Hepatocyte (in vitro differentiated cells): Measurements from ENCODE around the gene PSEN1. TPM values are rescaled to one million over a fixed set of nuclear protein-coding genes. Genes with fewer than 3 reads are reported as not detected.

ENCODE experiments used
- DNase-seq: peaks from one replicate; pipeline ENCODE4 v3.0.0-alpha.2; 2016; ENCODE audit warnings: low spot score
- H2AFZ ChIP-seq: fragments of 200-600 bp; sonication (generic); 2 replicates; pipeline ENCODE4 v1.6.0; 2016; ENCODE audit warnings: antibody characterized with exemption, mild to moderate bottlenecking
- H3K27ac ChIP-seq: fragments of 200-600 bp; sonication (generic); 2 replicates; pipeline ENCODE4 v1.5.1; 2016; ENCODE audit warnings: mild to moderate bottlenecking
- H3K27me3 ChIP-seq: fragments of 200-600 bp; sonication (generic); 2 replicates; pipeline ENCODE4 v1.6.1; 2016
- H3K36me3 ChIP-seq: fragments of 200-600 bp; sonication (generic); replicated peaks from 2 replicates; pipeline ENCODE4 v1.5.1; 2016; ENCODE audit warnings: low read depth; ENCODE audit not compliant: insufficient read depth
- H3K4me1 ChIP-seq: fragments of 200-600 bp; sonication (generic); 2 replicates; pipeline ENCODE4 v1.5.1; 2016; ENCODE audit warnings: mild to moderate bottlenecking, moderate library complexity; ENCODE audit not compliant: insufficient read depth
- H3K4me2 ChIP-seq: fragments of 200-600 bp; sonication (generic); 2 replicates; pipeline ENCODE4 v1.6.0; 2016
- H3K4me3 ChIP-seq: fragments of 200-600 bp; sonication (generic); 2 replicates; pipeline ENCODE4 v1.5.1; 2016; ENCODE audit warnings: mild to moderate bottlenecking
- H3K79me2 ChIP-seq: fragments of 200-600 bp; sonication (generic); 2 replicates; pipeline ENCODE4 v1.6.0; 2017; ENCODE audit warnings: mild to moderate bottlenecking
- H3K9me2 ChIP-seq: fragments of 200-600 bp; sonication (generic); replicated peaks from 2 replicates; pipeline ENCODE4 v1.6.0; 2017; ENCODE audit warnings: mild to moderate bottlenecking; ENCODE audit not compliant: insufficient read depth
- H3K9me3 ChIP-seq: fragments of 200-600 bp; sonication (generic); 2 replicates; pipeline ENCODE4 v1.5.1; 2016; ENCODE audit warnings: low read depth, mild to moderate bottlenecking
- H4K20me1 ChIP-seq: fragments of 200-600 bp; sonication (generic); 2 replicates; pipeline ENCODE4 v1.6.0; 2016; ENCODE audit warnings: mild to moderate bottlenecking; ENCODE audit not compliant: insufficient read depth, poor library complexity, severe bottlenecking
- EZH2 ChIP-seq: fragments of 200-600 bp; sonication (generic); IDR thresholded peaks from 2 replicates; pipeline ENCODE4 v1.6.1; 2016; ENCODE audit warnings: antibody characterized with exemption, mild to moderate bottlenecking, borderline replicate concordance
- EZH2phosphoT487 ChIP-seq: fragments of 200-600 bp; sonication (generic); IDR thresholded peaks from one replicate; pipeline ENCODE4 v1.6.1; 2018; ENCODE audit warnings: antibody characterized with exemption, mild to moderate bottlenecking, low read depth, moderate library complexity; ENCODE audit not compliant: unreplicated experiment, severe bottlenecking
- WGBS: methylation state at CpG from one replicate; pipeline ENCODE4 v1.1.6; 2016; ENCODE audit warnings: low lambda C conversion rate; ENCODE audit errors: missing lambda C conversion rate; 5-methylcytosine and 5-hydroxymethylcytosine counted together
- polyA plus RNA-seq: library from polyadenylated mRNA; unstranded; fragments of >200 nt; fragmentation: Nextera tagmentation; extraction: Ambion mirVana; gene quantifications from 2 replicates; pipeline ENCODE4 v1.2.1, GENCODE V29; 2016
- total RNA-seq: library from RNA; depleted of rRNA; stranded (reverse); fragments of >200 nt; gene quantifications from 2 replicates; pipeline ENCODE4 v1.2.3, GENCODE V29; 2014
- TF ChIP-seq, protein P1 (sequence below): fragments of 200-600 bp; sonication (generic); IDR thresholded peaks from 2 replicates; pipeline ENCODE4 v1.5.1; 2016; ENCODE audit warnings: antibody characterized with exemption, mild to moderate bottlenecking; ENCODE audit not compliant: poor library complexity

The PSEN1 gene
- total and polyA plus RNA-seq, 2 experiments from 2014 or later: 65.6 to 71.6 TPM

DNA sequence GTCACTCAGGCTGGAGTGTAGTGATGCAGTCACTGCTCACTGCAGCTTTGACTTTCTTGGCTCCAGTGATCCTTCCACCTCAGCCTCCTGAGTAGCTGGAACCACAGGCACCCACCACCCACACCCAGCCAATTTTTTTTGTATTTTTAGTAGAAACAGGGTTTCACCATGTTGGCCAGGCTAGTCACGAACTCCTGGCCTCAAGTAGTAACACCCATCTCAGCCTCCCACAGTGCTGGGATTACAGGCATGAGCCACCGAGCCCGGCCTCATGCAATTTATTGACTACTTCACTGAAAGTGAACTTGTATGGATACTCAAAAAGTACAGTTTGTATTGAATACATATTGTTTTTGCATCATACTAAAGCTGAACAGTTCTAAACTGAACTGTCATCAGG, 9.1 kb downstream of the PSEN1 start:
- Histone ChIP-seq H3K4me1 (peaks cover 3% of the 10 kb centered on the region), H3K36me3 (no peaks in the 10 kb centered on the region), H3K4me2 (no peak overlapping the region), H3K79me2 (peaks cover 83% of the 10 kb centered on the region), H3K9me3 (no peaks in the 10 kb centered on the region), H3K27me3 (no peaks in the 10 kb centered on the region), H3K9me2 (no peaks in the 10 kb centered on the region), H4K20me1 (peaks cover 65% of the 10 kb centered on the region), H3K4me3 (no peak overlapping the region), H2AFZ (no peak overlapping the region), H3K27ac (no peak overlapping the region)
- no peak for DNase-seq
- WGBS: 100% methylated on average over 3 of the region's 3 CpGs
- TF ChIP-seq EZH2phosphoT487 (no peak), EZH2 (no peak)
- TF ChIP-seq, protein P1, sequence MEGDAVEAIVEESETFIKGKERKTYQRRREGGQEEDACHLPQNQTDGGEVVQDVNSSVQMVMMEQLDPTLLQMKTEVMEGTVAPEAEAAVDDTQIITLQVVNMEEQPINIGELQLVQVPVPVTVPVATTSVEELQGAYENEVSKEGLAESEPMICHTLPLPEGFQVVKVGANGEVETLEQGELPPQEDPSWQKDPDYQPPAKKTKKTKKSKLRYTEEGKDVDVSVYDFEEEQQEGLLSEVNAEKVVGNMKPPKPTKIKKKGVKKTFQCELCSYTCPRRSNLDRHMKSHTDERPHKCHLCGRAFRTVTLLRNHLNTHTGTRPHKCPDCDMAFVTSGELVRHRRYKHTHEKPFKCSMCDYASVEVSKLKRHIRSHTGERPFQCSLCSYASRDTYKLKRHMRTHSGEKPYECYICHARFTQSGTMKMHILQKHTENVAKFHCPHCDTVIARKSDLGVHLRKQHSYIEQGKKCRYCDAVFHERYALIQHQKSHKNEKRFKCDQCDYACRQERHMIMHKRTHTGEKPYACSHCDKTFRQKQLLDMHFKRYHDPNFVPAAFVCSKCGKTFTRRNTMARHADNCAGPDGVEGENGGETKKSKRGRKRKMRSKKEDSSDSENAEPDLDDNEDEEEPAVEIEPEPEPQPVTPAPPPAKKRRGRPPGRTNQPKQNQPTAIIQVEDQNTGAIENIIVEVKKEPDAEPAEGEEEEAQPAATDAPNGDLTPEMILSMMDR: no peak

DNA sequence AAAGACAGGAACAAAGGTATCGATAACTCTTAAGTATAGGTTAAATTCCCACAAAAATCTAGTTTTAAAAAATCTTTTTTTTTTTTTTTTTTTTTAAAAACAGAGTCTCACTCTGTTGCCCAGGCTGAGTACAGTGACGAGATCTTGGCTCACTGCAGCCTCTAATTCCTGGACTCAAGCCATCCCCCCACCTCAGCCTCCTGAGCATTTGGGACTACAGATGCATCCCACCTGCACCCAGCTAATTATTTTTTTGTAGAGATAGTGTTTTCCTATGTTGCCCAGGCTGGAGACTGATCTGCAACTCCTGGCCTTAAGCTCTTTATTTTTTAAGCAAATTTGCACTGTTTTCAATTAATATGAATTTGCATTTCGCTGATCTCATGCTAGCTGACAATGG, 9.8 kb downstream of the PSEN1 start:
- Histone ChIP-seq H3K36me3 (no peaks in the 10 kb centered on the region), H3K4me2 (no peak overlapping the region), H3K27ac (no peak overlapping the region), H2AFZ (no peak overlapping the region), H3K9me3 (no peaks in the 10 kb centered on the region), H3K79me2 (peaks cover 78% of the 10 kb centered on the region), H3K27me3 (no peaks in the 10 kb centered on the region), H4K20me1 (peaks cover 58% of the 10 kb centered on the region), H3K4me3 (no peak overlapping the region), H3K9me2 (no peaks in the 10 kb centered on the region), H3K4me1 (peaks cover 3% of the 10 kb centered on the region)
- DNase-seq: no peak
- WGBS: 93% methylated on average over 3 of the region's 3 CpGs
- TF ChIP-seq EZH2 (no peak), EZH2phosphoT487 (no peak)
- TF ChIP-seq, protein P1: no peak

DNA sequence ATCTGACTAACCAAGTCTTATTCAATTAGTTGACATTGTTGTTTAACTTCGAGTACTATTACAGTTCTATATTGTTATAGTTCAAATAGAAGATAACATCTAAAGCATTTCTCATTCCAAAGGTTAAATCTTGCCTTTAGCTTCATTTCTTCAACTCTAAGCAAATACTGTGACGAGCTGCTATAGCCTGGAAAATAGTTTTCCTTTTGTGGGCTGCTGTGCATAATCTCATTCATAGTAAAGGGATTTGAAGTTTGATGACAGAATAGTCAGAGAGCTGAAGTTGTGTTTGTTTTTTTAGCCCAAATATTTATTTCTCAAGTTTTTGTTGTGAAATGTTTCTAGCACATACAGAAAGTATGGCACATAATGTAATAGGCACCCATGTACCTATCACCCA, 13.4 kb downstream of the PSEN1 start:
- TF ChIP-seq, protein P1: no peak
- TF ChIP-seq EZH2phosphoT487 (no peak), EZH2 (no peak)
- no peaks in the 10 kb centered on the region for H3K9me3 ChIP-seq
- no peak overlapping the region for H3K4me3 ChIP-seq
- H3K9me2 ChIP-seq: no peaks in the 10 kb centered on the region
- H2AFZ ChIP-seq: no peak overlapping the region
- no peak for DNase-seq
- no peak overlapping the region for H3K4me2 ChIP-seq
- H3K36me3 ChIP-seq: no peaks in the 10 kb centered on the region
- H3K4me1 ChIP-seq: peaks cover 3% of the 10 kb centered on the region
- no peaks in the 10 kb centered on the region for H3K27me3 ChIP-seq
- peak overlapping the region; percentile 59 for H3K27ac ChIP-seq
- H4K20me1 ChIP-seq: peaks cover 25% of the 10 kb centered on the region
- H3K79me2 ChIP-seq: peaks cover 71% of the 10 kb centered on the region
- WGBS: 66% methylated on average over 2 of the region's 2 CpGs

DNA sequence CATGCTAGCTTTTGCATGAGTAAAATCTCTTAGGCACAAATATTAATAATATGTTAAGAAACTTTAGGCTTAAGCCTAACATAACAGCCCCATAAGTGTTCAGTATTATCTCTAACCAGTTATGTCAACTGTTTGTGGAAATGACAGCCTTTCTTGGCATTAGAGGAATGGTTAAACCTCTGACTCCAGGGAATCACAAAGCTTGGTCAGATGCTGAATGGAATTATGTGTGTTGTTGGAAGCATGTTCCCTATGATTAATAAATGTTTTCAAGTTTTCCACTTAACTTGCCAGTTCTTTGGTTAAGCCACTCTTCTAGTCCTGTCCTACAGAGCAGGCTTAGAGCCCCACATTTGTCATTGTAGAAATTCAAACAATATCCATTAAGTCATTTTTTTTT, 17.0 kb downstream of the PSEN1 start:
- Histone ChIP-seq H3K9me3 (no peaks in the 10 kb centered on the region), H4K20me1 (no peaks in the 10 kb centered on the region), H3K4me2 (no peak overlapping the region), H3K4me1 (peaks cover 3% of the 10 kb centered on the region), H3K79me2 (peaks cover 51% of the 10 kb centered on the region), H3K4me3 (no peak overlapping the region), H3K27ac (no peak overlapping the region), H2AFZ (no peak overlapping the region), H3K9me2 (no peaks in the 10 kb centered on the region), H3K27me3 (no peaks in the 10 kb centered on the region), H3K36me3 (no peaks in the 10 kb centered on the region)
- TF ChIP-seq EZH2phosphoT487 (no peak), EZH2 (no peak)
- TF ChIP-seq, protein P1: no peak
- DNase-seq: no peak
